IMR-90 (cell line): ENCODE measurements around the gene MARCKSL1. TPM values are rescaled to one million over a fixed set of nuclear protein-coding genes. Genes with fewer than 3 reads are reported as not detected.

Experiments used
- ATAC-seq: fragments of 200-7000 bp; cut with Tn5 transposase; 2 replicates; pipeline ENCODE4 v1.9.1; 2020; ENCODE audit warnings: low read depth, mild to moderate bottlenecking, moderate library complexity
- BruUV-seq: library from RNA; stranded (reverse); fragments of 400-500 nt; replicated peaks from 2 replicates; lab custom pipeline; 2021; lab: Mats Ljungman, UMichigan
- CTCF ChIA-PET: fragments of 300-600 bp; formaldehyde crosslinking; extraction: SDS; loops from one replicate; lab custom pipeline; 2021; ENCODE audit warnings: antibody characterized with exemption; lab: Yijun Ruan, JAX
- POLR2A ChIA-PET: fragments of 300-600 bp; sonication (Branson Sonifier 250); formaldehyde crosslinking; loops from one replicate; lab custom pipeline; 2022; ENCODE audit warnings: antibody characterized with exemption; ENCODE audit not compliant: unreplicated experiment; lab: Charles Lee
- DNase-seq: peaks from one replicate; pipeline ENCODE4 v3.0.0; 2013
- H2AFZ ChIP-seq: replicated peaks from 2 replicates; pipeline ENCODE3; 2013; ENCODE audit warnings: low read length, mild to moderate bottlenecking; ENCODE audit not compliant: poor library complexity
- H2AK5ac ChIP-seq: 2 replicates; pipeline ENCODE4 v1.6.1; 2013; ENCODE audit warnings: low read depth, low read length, inconsistent platforms
- H2AK9ac ChIP-seq: replicated peaks from 2 replicates; pipeline ENCODE3; 2013; ENCODE audit warnings: mild to moderate bottlenecking, low read depth, low read length, moderate library complexity; ENCODE audit not compliant: poor library complexity
- H2BK120ac ChIP-seq: 2 replicates; pipeline ENCODE4 v1.6.1; 2013; ENCODE audit warnings: low read depth, low read length, inconsistent platforms
- H2BK15ac ChIP-seq: 3 replicates; pipeline ENCODE4 v1.6.1; 2013; ENCODE audit warnings: low read depth, low read length, inconsistent platforms
- H2BK20ac ChIP-seq: 2 replicates; pipeline ENCODE4 v1.6.1; 2013; ENCODE audit warnings: low read depth, mild to moderate bottlenecking, inconsistent platforms, low read length, moderate library complexity
- H2BK5ac ChIP-seq: 2 replicates; pipeline ENCODE4 v1.6.1; 2013; ENCODE audit warnings: mild to moderate bottlenecking, low read depth, low read length, inconsistent platforms; ENCODE audit not compliant: poor library complexity, severe bottlenecking
- H3K14ac ChIP-seq: replicated peaks from 2 replicates; pipeline ENCODE4 v1.6.1; 2013; ENCODE audit warnings: low read depth, low read length, inconsistent platforms
- H3K18ac ChIP-seq: 2 replicates; pipeline ENCODE4 v1.6.1; 2013; ENCODE audit warnings: low read depth, low read length, control low read depth
- H3K23ac ChIP-seq: 2 replicates; pipeline ENCODE4 v1.6.1; 2013; ENCODE audit warnings: low read depth, low read length, inconsistent platforms
- H3K27ac ChIP-seq: 2 replicates; pipeline ENCODE4 v1.5.1; 2013; ENCODE audit warnings: mild to moderate bottlenecking, control low read depth, low read length; ENCODE audit not compliant: insufficient read depth
- H3K27me3 ChIP-seq: 2 replicates; pipeline ENCODE4 v1.6.1; 2013; ENCODE audit warnings: low read length; ENCODE audit not compliant: control insufficient read depth, insufficient read depth
- H3K36me3 ChIP-seq: 2 replicates; pipeline ENCODE4 v1.6.1; 2013; ENCODE audit warnings: low read length, mixed read lengths; ENCODE audit not compliant: control insufficient read depth, insufficient read depth
- H3K4ac ChIP-seq: 2 replicates; pipeline ENCODE4 v1.6.1; 2013; ENCODE audit warnings: low read depth, low read length, inconsistent platforms
- H3K4me1 ChIP-seq: 2 replicates; pipeline ENCODE4 v1.6.1; 2013; ENCODE audit warnings: low read length, mixed read lengths; ENCODE audit not compliant: control insufficient read depth, insufficient read depth
- H3K4me2 ChIP-seq: 2 replicates; pipeline ENCODE4 v1.6.1; 2013; ENCODE audit warnings: low read depth, mild to moderate bottlenecking, control low read depth, low read length, moderate library complexity
- H3K4me3 ChIP-seq: 2 replicates; pipeline ENCODE4 v1.5.1; 2013; ENCODE audit warnings: low read depth, mild to moderate bottlenecking, control low read depth, low read length, moderate library complexity; ENCODE audit not compliant: insufficient read depth
- H3K56ac ChIP-seq: 2 replicates; pipeline ENCODE4 v1.6.1; 2013; ENCODE audit warnings: low read length, inconsistent platforms; ENCODE audit not compliant: insufficient read depth; ENCODE audit errors: extremely low read depth
- H3K79me1 ChIP-seq, 2 experiments: 2 replicates each; pipeline ENCODE4 v1.6.1; 2013; ENCODE audit warnings: low read length in 2 of 2, inconsistent platforms in 1 of 2, low read depth in 1 of 2
- H3K9ac ChIP-seq: 2 replicates; pipeline ENCODE4 v1.6.1; 2013; ENCODE audit warnings: low read depth, low read length, control low read depth
- H3K9me1 ChIP-seq: 2 replicates; pipeline ENCODE4 v1.6.1; 2013; ENCODE audit warnings: low read length, inconsistent platforms; ENCODE audit not compliant: insufficient read depth
- H3K9me3 ChIP-seq: 2 replicates; pipeline ENCODE4 v1.6.1; 2013; ENCODE audit warnings: low read length; ENCODE audit not compliant: control insufficient read depth, insufficient read depth
- H4K20me1 ChIP-seq: 2 replicates; pipeline ENCODE4 v1.6.1; 2013; ENCODE audit warnings: low read length, inconsistent platforms; ENCODE audit not compliant: insufficient read depth
- H4K5ac ChIP-seq: 2 replicates; pipeline ENCODE4 v1.6.1; 2013; ENCODE audit warnings: mild to moderate bottlenecking, low read depth, low read length, control low read depth
- H4K8ac ChIP-seq, 2 experiments: 2 replicates each; pipeline ENCODE4 v1.6.1; 2013; ENCODE audit warnings: low read depth in 2 of 2, low read length in 2 of 2, control low read depth in 1 of 2, inconsistent platforms in 1 of 2
- H4K91ac ChIP-seq: 2 replicates; pipeline ENCODE4 v1.6.1; 2013; ENCODE audit warnings: low read depth, low read length, inconsistent platforms; ENCODE audit not compliant: insufficient read depth
- BHLHE40 ChIP-seq: fragments of 150-350 bp; IDR thresholded peaks from 2 replicates; pipeline ENCODE4 v1.6.1; 2016; ENCODE audit warnings: mild to moderate bottlenecking, low read depth, low read length
- CEBPB ChIP-seq: IDR thresholded peaks from 2 replicates; pipeline ENCODE4 v1.6.1; 2012; ENCODE audit warnings: low read depth, low read length, improper control_type of control experiment
- CHD1 ChIP-seq: IDR thresholded peaks from 2 replicates; pipeline ENCODE4 v1.6.1; 2012; ENCODE audit warnings: low read depth, low read length, improper control_type of control experiment
- CTCF ChIP-seq: conservative IDR thresholded peaks from 2 replicates; pipeline ENCODE4 v1.5.1; 2012; ENCODE audit warnings: mild to moderate bottlenecking, low read depth, low read length, improper control_type of control experiment
- ELK1 ChIP-seq: fragments of 150-350 bp; IDR thresholded peaks from 2 replicates; pipeline ENCODE4 v1.6.1; 2016; ENCODE audit warnings: low read depth, mild to moderate bottlenecking, low read length, moderate library complexity, borderline replicate concordance
- FOS ChIP-seq: fragments of 150-350 bp; IDR thresholded peaks from 2 replicates; pipeline ENCODE4 v1.6.1; 2016; ENCODE audit warnings: low read depth, low read length
- MAFK ChIP-seq: IDR thresholded peaks from 2 replicates; pipeline ENCODE4 v1.6.1; 2012; ENCODE audit warnings: low read depth, low read length, improper control_type of control experiment
- MAZ ChIP-seq: IDR thresholded peaks from 2 replicates; pipeline ENCODE4 v1.6.1; 2012; ENCODE audit warnings: low read depth, mild to moderate bottlenecking, low read length, improper control_type of control experiment, moderate library complexity, borderline replicate concordance
- POLR2A ChIP-seq: IDR thresholded peaks from 2 replicates; pipeline ENCODE4 v1.6.1; 2012; ENCODE audit warnings: mild to moderate bottlenecking, low read depth, low read length
- RAD21 ChIP-seq: IDR thresholded peaks from 2 replicates; pipeline ENCODE4 v1.6.1; 2012; ENCODE audit warnings: low read length, improper control_type of control experiment
- RFX5 ChIP-seq: IDR thresholded peaks from 2 replicates; pipeline ENCODE4 v1.8.0; 2012; ENCODE audit warnings: low read depth, mild to moderate bottlenecking, low read length, moderate library complexity
- SMC3 ChIP-seq: fragments of 150-350 bp; IDR thresholded peaks from 2 replicates; pipeline ENCODE4 v1.6.1; 2016; ENCODE audit warnings: low read depth, mild to moderate bottlenecking, antibody characterized with exemption, low read length, moderate library complexity
- WGBS, 2 experiments: methylation state at CpG; one replicate each; pipeline versions ENCODE4 v1.1.5 to v1.1.7; 2013; ENCODE audit warnings: missing lambda C conversion rate in 2 of 2; ENCODE audit not compliant: insufficient read length in 1 of 2; ENCODE audit errors: extremely low coverage in 2 of 2; 5-methylcytosine and 5-hydroxymethylcytosine counted together
- dilution Hi-C: fragments of 300-500 bp; cut with HindIII; formaldehyde crosslinking; loops from one replicate; pipeline ENCODE4 v1.14.3; 2018; ENCODE audit warnings: low sequenced_read_pairs; ENCODE audit not compliant: unreplicated experiment
- in situ Hi-C: fragments of 300-500 bp; cut with MboI; formaldehyde crosslinking; loops from 3 replicates; pipeline ENCODE4 v1.14.3; 2019; ENCODE audit warnings: low sequenced_read_pairs, inconsistent platforms, mixed read lengths
- intact Hi-C: fragments of 100-400 bp; cut with micrococcal nuclease; formaldehyde crosslinking; loops from 2 replicates; pipeline ENCODE4 v1.10.0; 2022
- polyA plus RNA-seq, 3 experiments: library from polyadenylated mRNA; depleted of rRNA; stranded (reverse); fragments of >200 nt; gene quantifications; 2 replicates each; pipeline ENCODE4 v1.2.3, GENCODE V29; 2012; ENCODE audit warnings: low replicate concordance in 1 of 3
- total RNA-seq: library from RNA; depleted of rRNA; stranded (reverse); fragments of >200 nt; gene quantifications from 2 replicates; pipeline ENCODE4 v1.2.3, GENCODE V29; 2012

The MARCKSL1 gene
- total and polyA plus RNA-seq, 2 of the 4 experiments (the other 2 are of a cell fraction) = 37.5 to 218 TPM

GRCh38 chr1:32291708-32292538, 44.1 kb downstream of the MARCKSL1 start, which contains the start of gene HDAC1:
Gene HDAC1 (plus strand): TSS chr1:32292083. CDS start chr1:32292170, 87 bp downstream.
- no TSS peak for BruUV-seq
- H2BK120ac ChIP-seq = peak within 1 kb of the TSS; percentile 73
- H3K27ac ChIP-seq = peak within 1 kb of the TSS; percentile 87
- in situ Hi-C loops (no loop called here), dilution Hi-C loops (no loop called here), intact Hi-C loops (loop anchor here (2.0 to 5.0 kb wide), 2 partner anchors 19 to 70 kb away; partner anchors contain the start of genes EIF3I and TMEM234)
- peak within 1 kb of the TSS; percentile 88 for H3K9ac ChIP-seq
- H3K56ac ChIP-seq = peak within 1 kb of the TSS; percentile 80
- DNase-seq = peak; percentile 91
- peak within 1 kb of the TSS; percentile 82 for H2BK5ac ChIP-seq
- H3K18ac ChIP-seq = peak within 1 kb of the TSS; percentile 81
- H3K4me2 ChIP-seq = peak within 1 kb of the TSS; percentile 82
- CTCF ChIA-PET = interaction anchor here (0.8 kb wide), 2 partner anchors 43 to 271 kb away, joined by 3 to 4 read pairs; no protein-coding TSS in a partner anchor
- no peaks in the 10 kb centered on the region for H3K36me3 ChIP-seq
- 0 out of 2 replicates have a peak, but pooled peaks cover 2% of the 10 kb centered on the region for H3K4me1 ChIP-seq
- H3K4ac ChIP-seq = peak within 1 kb of the TSS; percentile 93
- H3K4me3 ChIP-seq = peak within 1 kb of the TSS; percentile 98
- peak within 1 kb of the TSS; percentile 97 for H3K14ac ChIP-seq
- 1% methylated on average over 46 of the region's 67 CpGs; no CpG with 5 or more reads in 1 of the 2 experiments for WGBS, 2 experiments
- TF ChIP-seq SMC3 (0 out of 2 replicates have a peak, but pooled peaks have one; percentile 1), RFX5 (no peak), RAD21 (no peak), CHD1 (peak; percentile 89; the same call in 1 of the 2 replicates), BHLHE40 (peak; percentile 95), MAZ (peak; percentile 69; the same call in 1 of the 2 replicates), CEBPB (no peak), FOS (no peak), POLR2A (no peak; the same call in 1 of the 2 replicates), MAFK (no peak), CTCF (no peak), ELK1 (no peak)
- no peaks in the 10 kb centered on the region for H3K27me3 ChIP-seq
- H2AFZ ChIP-seq = peak within 1 kb of the TSS; percentile 94
- H3K9me1 ChIP-seq = peaks cover 10% of the 10 kb centered on the region; the same call in 1 of the 2 replicates
- peaks cover 22 to 47% of the 10 kb centered on the region in 2 experiments; a peak in 3 of 4 replicates for H3K79me1 ChIP-seq
- peak within 1 kb of the TSS; percentile 92 for H4K5ac ChIP-seq
- peak; percentile 99 for ATAC-seq
- no peaks in the 10 kb centered on the region for H3K9me3 ChIP-seq
- H4K91ac ChIP-seq = peak within 1 kb of the TSS; percentile 85
- H2AK9ac ChIP-seq = peak within 1 kb of the TSS; percentile 100
- H2AK5ac ChIP-seq = peak within 1 kb of the TSS; percentile 91
- POLR2A ChIA-PET = no interaction called here
- peak within 1 kb of the TSS; percentile 96 for H3K23ac ChIP-seq
- H2BK20ac ChIP-seq = peak within 1 kb of the TSS; percentile 54
- peak within 1 kb of the TSS; percentile 98 for H4K8ac ChIP-seq
- peaks cover 13% of the 10 kb centered on the region; the same call in 1 of the 2 replicates for H4K20me1 ChIP-seq
- peak within 1 kb of the TSS; percentile 70; the same call in 2 of the 3 replicates for H2BK15ac ChIP-seq
